ENCODE data around the gene MATN1. TPM values are rescaled to one million over a fixed set of nuclear protein-coding genes. Genes with fewer than 3 reads are reported as not detected.

The MATN1 gene
- total RNA-seq, 1 donor from 2014 or later: not detected

DNA sequence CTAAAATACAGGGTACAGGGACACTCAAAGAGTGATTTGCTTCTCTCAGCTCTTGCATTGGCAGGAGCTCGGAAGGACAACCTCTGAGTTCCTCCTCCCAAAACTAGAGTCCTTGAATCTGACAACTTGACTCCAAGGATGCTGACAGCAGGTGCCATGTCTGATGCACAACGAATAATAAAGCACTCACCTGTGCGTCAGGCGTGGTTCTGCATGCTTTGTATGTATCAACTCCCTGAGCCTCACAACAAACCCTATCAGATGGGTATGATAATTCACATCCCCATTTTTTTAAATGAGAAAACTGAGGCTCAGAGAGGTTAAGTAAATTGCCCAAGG lies 32.8 kb upstream of the MATN1 start:
- DNase-seq (ENCODE audit: low read depth): no peak
- no peak for TF ChIP-seq CTCF (conservative IDR thresholded peaks at IDR 0.05; ENCODE audit: low read depth, low read length)
- no peak overlapping the region for H3K4me3 ChIP-seq (ENCODE audit: low read depth, low read length)

GRCh38 chr1:30755746-30756145 lies 32.4 kb upstream of the MATN1 start:
- no peak for DNase-seq (ENCODE audit: low read depth)
- no peak for TF ChIP-seq CTCF (conservative IDR thresholded peaks at IDR 0.05; ENCODE audit: low read depth, low read length)
- no peak overlapping the region for H3K4me3 ChIP-seq (ENCODE audit: low read depth, low read length)

DNA sequence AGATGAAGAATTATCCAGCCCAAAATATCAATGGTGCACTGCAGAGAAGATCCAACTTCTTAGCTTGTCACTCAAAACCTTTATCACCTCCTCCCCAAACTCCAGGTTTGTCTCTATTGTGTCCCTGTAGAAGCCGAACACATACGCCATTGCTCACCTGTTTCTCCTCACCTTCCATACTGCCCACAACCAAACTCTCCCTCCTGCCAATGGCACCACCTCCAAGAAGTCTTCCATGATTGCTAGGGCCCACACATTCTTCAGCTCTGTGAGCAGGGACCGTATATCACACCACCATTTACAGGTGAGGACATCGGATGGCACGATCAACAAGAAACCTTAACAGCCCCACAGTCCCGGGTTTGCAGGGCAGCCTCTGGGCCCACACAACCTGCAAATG lies 31.9 kb upstream of the MATN1 start:
- no peak for TF ChIP-seq CTCF (conservative IDR thresholded peaks at IDR 0.05; ENCODE audit: low read depth, low read length)
- no peak for DNase-seq (ENCODE audit: low read depth)

GRCh38 chr1:30754684-30755171 lies 31.3 kb upstream of the MATN1 start:
- no peak for TF ChIP-seq CTCF (conservative IDR thresholded peaks at IDR 0.05; ENCODE audit: low read depth, low read length)
- DNase-seq (ENCODE audit: low read depth): no peak
- no peak overlapping the region for H3K4me3 ChIP-seq (ENCODE audit: low read depth, low read length)

More for the DNA sequence above, 31.9 kb upstream of the MATN1 start:
- H3K4me3 ChIP-seq (ENCODE audit: low read depth, low read length): no peak overlapping the region

- no peak for DNase-seq (ENCODE audit: low read depth)
- no peak for TF ChIP-seq CTCF (conservative IDR thresholded peaks at IDR 0.05; ENCODE audit: low read depth, low read length)
- H3K4me3 ChIP-seq (ENCODE audit: low read depth, low read length): no peak overlapping the region
Measured at GRCh38 chr1:30753660-30754123, 30.3 kb upstream of the MATN1 start.

GRCh38 chr1:30753118-30753517 lies 29.7 kb upstream of the MATN1 start:
- no peak for DNase-seq (ENCODE audit: low read depth)
- no peak for TF ChIP-seq CTCF (conservative IDR thresholded peaks at IDR 0.05; ENCODE audit: low read depth, low read length)

GRCh38 chr1:30752651-30752908 lies 29.2 kb upstream of the MATN1 start:
- H3K4me3 ChIP-seq (ENCODE audit: low read depth, low read length): no peak overlapping the region
- TF ChIP-seq CTCF (conservative IDR thresholded peaks at IDR 0.05; ENCODE audit: low read depth, low read length): no peak
- DNase-seq (ENCODE audit: low read depth): no peak

More at GRCh38 chr1:30753118-30753517, 29.7 kb upstream of the MATN1 start:
- no peak overlapping the region for H3K4me3 ChIP-seq (ENCODE audit: low read depth, low read length)

Data from epithelial cell of proximal tubule (primary cell).